Measurements from ENCODE around the gene RFPL4AL1.

DNA sequence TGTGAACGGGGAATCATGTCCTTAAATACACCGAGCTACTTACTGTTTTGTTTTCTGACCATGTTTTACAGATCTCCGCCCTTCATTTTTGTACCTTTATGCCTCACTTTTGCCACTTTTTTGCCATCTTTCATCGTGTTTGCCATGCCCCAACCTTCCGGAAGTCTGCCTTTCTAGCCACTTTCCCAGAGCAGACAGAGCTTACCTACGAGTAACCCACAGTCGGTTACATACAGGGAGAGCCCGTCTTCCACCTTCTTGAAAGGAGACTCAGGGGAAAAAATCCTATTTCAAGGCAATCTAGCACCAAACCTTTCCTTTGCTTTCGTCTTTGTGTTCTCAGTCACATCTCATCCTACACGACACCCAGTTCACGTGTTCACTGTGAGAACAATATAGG is 26.1 kb downstream of the RFPL4AL1 start:
- TF ChIP-seq, protein P1, sequence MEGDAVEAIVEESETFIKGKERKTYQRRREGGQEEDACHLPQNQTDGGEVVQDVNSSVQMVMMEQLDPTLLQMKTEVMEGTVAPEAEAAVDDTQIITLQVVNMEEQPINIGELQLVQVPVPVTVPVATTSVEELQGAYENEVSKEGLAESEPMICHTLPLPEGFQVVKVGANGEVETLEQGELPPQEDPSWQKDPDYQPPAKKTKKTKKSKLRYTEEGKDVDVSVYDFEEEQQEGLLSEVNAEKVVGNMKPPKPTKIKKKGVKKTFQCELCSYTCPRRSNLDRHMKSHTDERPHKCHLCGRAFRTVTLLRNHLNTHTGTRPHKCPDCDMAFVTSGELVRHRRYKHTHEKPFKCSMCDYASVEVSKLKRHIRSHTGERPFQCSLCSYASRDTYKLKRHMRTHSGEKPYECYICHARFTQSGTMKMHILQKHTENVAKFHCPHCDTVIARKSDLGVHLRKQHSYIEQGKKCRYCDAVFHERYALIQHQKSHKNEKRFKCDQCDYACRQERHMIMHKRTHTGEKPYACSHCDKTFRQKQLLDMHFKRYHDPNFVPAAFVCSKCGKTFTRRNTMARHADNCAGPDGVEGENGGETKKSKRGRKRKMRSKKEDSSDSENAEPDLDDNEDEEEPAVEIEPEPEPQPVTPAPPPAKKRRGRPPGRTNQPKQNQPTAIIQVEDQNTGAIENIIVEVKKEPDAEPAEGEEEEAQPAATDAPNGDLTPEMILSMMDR (IDR thresholded peaks at IDR 0.05; ENCODE audit: poor library complexity) = no peak
- no peak for TF ChIP-seq EZH2phosphoT487 (IDR thresholded peaks at IDR 0.05; ENCODE audit: low read depth, severe bottlenecking, unreplicated experiment)
- TF ChIP-seq EZH2 (IDR thresholded peaks at IDR 0.05; ENCODE audit: borderline replicate concordance) = no peak

Measured in hepatocyte (in vitro differentiated cells).